Common myeloid progenitor, CD34-positive (primary cell): ENCODE data around the gene ANKRD55.

Experiments used
- CTCF ChIA-PET: fragments of 350-600 bp; sonication (Branson Sonifier 250); formaldehyde crosslinking; loops from one replicate; lab custom pipeline; 2021; ENCODE audit warnings: antibody characterized with exemption; lab: Charles Lee
- POLR2A ChIA-PET: fragments of 350-600 bp; sonication (Branson Sonifier 250); formaldehyde crosslinking; loops from one replicate; lab custom pipeline; 2021; ENCODE audit warnings: antibody characterized with exemption; lab: Charles Lee
- DNase-seq, 3 donors: peaks; one replicate each; pipeline versions ENCODE4 v3.0.0 to v3.0.0-alpha.2; 2013
- H3K27ac ChIP-seq, 2 experiments: 1 replicate in 1 of 2; 2 replicates in 1 of 2; pipeline ENCODE4 v1.7.0; 2013; ENCODE audit warnings: inconsistent platforms in 2 of 2, low read length in 2 of 2, mild to moderate bottlenecking in 2 of 2, low read depth in 1 of 2, moderate library complexity in 1 of 2; ENCODE audit not compliant: severe bottlenecking in 2 of 2, insufficient read depth in 1 of 2, poor library complexity in 1 of 2
- H3K27me3 ChIP-seq, 5 experiments: replicated peaks in 2 of 5; 1 replicate in 3 of 5; 2 replicates in 2 of 5; pipeline versions ENCODE4 v1.6.1 to v1.7.0; 2013; ENCODE audit warnings: low read length in 4 of 5, mild to moderate bottlenecking in 2 of 5, moderate library complexity in 2 of 5, inconsistent platforms in 1 of 5; ENCODE audit not compliant: insufficient read depth in 5 of 5, control insufficient read depth in 4 of 5
- H3K36me3 ChIP-seq, 4 experiments: 1 replicate in 2 of 4; 2 replicates in 2 of 4; pipeline versions ENCODE4 v1.6.1 to v1.7.0; 2013; ENCODE audit warnings: low read length in 3 of 4, control low read depth in 1 of 4, mild to moderate bottlenecking in 1 of 4; ENCODE audit not compliant: control insufficient read depth in 4 of 4, insufficient read depth in 4 of 4
- H3K4me1 ChIP-seq, 4 experiments: 1 replicate in 3 of 4; 2 replicates in 1 of 4; pipeline versions ENCODE4 v1.6.1 to v1.7.1; 2013; ENCODE audit warnings: low read length in 3 of 4, mild to moderate bottlenecking in 3 of 4, control low read depth in 1 of 4, inconsistent platforms in 1 of 4, moderate library complexity in 1 of 4; ENCODE audit not compliant: control insufficient read depth in 4 of 4, insufficient read depth in 4 of 4; ENCODE audit errors: control extremely low read depth in 1 of 4
- H3K4me3 ChIP-seq, 7 experiments: 1 replicate in 4 of 7; 2 replicates in 3 of 7; pipeline versions ENCODE4 v1.5.1 to v1.7.0; 2013; ENCODE audit warnings: mild to moderate bottlenecking in 7 of 7, low read length in 6 of 7, moderate library complexity in 6 of 7, inconsistent platforms in 2 of 7, low read depth in 2 of 7, control low read depth in 1 of 7; ENCODE audit not compliant: insufficient read depth in 4 of 7, control insufficient read depth in 1 of 7; ENCODE audit errors: extremely low read depth in 1 of 7
- H3K9me3 ChIP-seq, 5 experiments: 1 replicate in 4 of 5; 2 replicates in 1 of 5; pipeline versions ENCODE4 v1.6.1 to v1.7.1; 2013; ENCODE audit warnings: low read length in 4 of 5, mild to moderate bottlenecking in 2 of 5, inconsistent platforms in 1 of 5, low read depth in 1 of 5, moderate library complexity in 1 of 5; ENCODE audit not compliant: control insufficient read depth in 4 of 5, insufficient read depth in 2 of 5; ENCODE audit errors: control extremely low read depth in 1 of 5
- WGBS: methylation state at CpG from one replicate; pipeline ENCODE4 v1.1.5; 2013; ENCODE audit not compliant: insufficient coverage; 5-methylcytosine and 5-hydroxymethylcytosine counted together

The ANKRD55 gene

DNA sequence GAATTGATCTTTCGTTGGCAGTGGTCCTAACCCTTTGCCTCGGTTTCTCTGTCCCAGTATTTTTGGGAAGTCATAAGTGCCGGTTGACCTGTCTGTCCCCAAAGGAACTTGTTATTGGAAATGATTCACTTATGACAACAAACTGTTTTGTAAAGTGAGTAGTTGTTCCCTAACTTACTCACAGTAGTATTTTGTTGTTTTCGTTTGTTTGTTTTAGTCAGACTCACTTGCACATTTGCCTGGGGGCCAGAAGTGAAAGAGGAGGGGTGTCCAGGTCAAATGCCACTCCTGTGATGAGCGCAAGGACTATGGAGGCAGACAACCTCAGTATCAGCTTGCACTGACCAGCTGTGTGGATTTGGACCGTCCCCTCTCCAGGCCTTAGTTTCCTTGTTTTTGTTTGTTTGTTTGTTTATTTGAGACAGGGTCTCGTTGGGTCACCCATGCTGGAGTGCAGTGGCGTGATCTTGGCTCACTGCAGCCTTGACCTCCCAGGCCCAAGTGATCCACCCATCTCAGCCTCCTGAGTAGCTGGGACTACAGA, 47.3 kb downstream of the ANKRD55 start:
- ChIA-PET POLR2A (no interaction called here), CTCF (interaction anchor here (0.7 to 1.2 kb wide), 2 partner anchors 13 to 119 kb away, joined by 3 read pairs; no protein-coding TSS in a partner anchor)
- 100% methylated on average over 8 of the region's 8 CpGs for WGBS

DNA sequence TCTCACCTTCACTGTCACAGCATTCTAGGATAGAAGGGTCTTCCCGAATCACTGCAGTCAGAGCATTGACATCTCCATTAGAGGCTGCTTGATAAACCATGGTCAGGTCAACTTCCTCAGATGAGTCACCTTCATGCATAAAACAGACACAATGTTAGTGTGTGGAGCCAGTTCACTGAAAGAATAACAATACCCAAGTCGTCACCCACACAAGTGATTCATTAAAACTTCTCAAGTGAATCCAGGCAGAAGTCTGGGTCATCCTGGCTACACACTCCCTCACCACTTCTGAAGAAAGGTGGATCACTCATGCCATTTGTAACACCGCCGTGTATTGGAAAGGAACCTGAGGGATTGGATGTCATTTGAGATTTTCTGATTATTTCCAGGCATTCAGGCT, 49.6 kb downstream of the ANKRD55 start:
- ChIA-PET CTCF (no interaction called here), POLR2A (no interaction called here)
- peak in 1 of 3 donors; percentile 38 for DNase-seq
- 93% methylated on average over 2 of the region's 4 CpGs for WGBS
- Histone ChIP-seq H3K4me3 (no peak overlapping the region), H3K36me3 (no peaks in the 10 kb centered on the region), H3K9me3 (no peaks in the 10 kb centered on the region), H3K4me1 (no peaks in the 10 kb centered on the region), H3K27ac (no peak overlapping the region), H3K27me3 (no peaks in the 10 kb centered on the region)

More for the DNA sequence above, 47.3 kb downstream of the ANKRD55 start:
- no peak for DNase-seq
- H3K27me3 ChIP-seq: no peaks in the 10 kb centered on the region
- no peak overlapping the region for H3K4me3 ChIP-seq
- peaks cover 0 to 2% (median 0%) of the 10 kb centered on the region in 5 experiments for H3K9me3 ChIP-seq
- no peaks in the 10 kb centered on the region for H3K4me1 ChIP-seq
- H3K36me3 ChIP-seq: no peaks in the 10 kb centered on the region
- no peak overlapping the region for H3K27ac ChIP-seq

DNA sequence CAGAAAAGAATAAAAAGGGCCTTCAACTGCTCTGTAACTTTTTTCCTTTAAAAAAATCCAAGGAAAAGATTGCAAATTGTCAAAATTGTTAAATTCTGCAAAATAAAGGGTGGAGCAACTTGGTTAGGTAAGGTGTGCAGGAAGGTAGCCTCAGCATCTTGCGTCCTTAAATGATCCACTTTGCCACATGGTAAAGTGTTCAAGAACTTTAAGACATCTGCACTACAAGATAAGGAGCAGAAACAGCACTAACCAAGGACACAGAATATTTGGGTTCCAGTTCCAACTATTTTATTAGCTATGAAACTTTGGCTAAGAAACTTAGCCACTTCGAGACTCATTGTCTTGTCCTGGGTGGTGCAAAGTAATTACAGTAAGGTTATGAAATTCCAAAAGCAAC, 53.7 kb downstream of the ANKRD55 start:
- POLR2A ChIA-PET: no interaction called here
- CTCF ChIA-PET: interaction anchor here (1.0 to 1.1 kb wide), 2 partner anchors 39 to 244 kb away, joined by 3 to 6 read pairs; no protein-coding TSS in a partner anchor
- Histone ChIP-seq H3K36me3 (no peaks in the 10 kb centered on the region), H3K4me3 (no peak overlapping the region), H3K4me1 (peaks cover 0 to 10% (median 2%) of the 10 kb centered on the region in 4 experiments), H3K9me3 (no peaks in the 10 kb centered on the region), H3K27me3 (no peaks in the 10 kb centered on the region), H3K27ac (no peak overlapping the region)
- WGBS: 88% methylated on average over 2 of the region's 2 CpGs
- DNase-seq: no peak

DNA sequence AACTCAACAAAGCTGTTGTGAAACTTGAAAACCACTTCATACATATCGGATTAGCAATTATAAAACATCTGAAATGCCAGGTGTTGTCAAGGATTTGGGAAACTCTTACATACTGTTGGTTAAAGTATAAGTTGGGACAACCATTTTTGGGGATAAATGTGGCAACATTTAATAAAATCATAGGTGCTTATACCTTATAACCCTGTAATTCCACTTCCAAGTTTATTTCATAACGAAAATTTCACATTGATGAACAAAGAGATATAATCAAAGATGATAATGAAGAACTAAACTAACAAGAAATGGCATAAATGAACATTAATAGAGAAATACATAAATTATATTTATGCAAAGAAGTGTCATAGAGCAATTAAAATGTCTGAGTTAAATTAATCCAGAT, 54.3 kb downstream of the ANKRD55 start:
- Histone ChIP-seq H3K27ac (no peak overlapping the region), H3K9me3 (no peaks in the 10 kb centered on the region), H3K36me3 (no peaks in the 10 kb centered on the region), H3K4me1 (peaks cover 0 to 10% (median 2%) of the 10 kb centered on the region in 4 experiments), H3K4me3 (no peak overlapping the region), H3K27me3 (no peaks in the 10 kb centered on the region)
- ChIA-PET CTCF (no interaction called here), POLR2A (no interaction called here)
- no peak for DNase-seq
- WGBS: no CpG with 5 or more reads among the region's 2 CpGs

DNA sequence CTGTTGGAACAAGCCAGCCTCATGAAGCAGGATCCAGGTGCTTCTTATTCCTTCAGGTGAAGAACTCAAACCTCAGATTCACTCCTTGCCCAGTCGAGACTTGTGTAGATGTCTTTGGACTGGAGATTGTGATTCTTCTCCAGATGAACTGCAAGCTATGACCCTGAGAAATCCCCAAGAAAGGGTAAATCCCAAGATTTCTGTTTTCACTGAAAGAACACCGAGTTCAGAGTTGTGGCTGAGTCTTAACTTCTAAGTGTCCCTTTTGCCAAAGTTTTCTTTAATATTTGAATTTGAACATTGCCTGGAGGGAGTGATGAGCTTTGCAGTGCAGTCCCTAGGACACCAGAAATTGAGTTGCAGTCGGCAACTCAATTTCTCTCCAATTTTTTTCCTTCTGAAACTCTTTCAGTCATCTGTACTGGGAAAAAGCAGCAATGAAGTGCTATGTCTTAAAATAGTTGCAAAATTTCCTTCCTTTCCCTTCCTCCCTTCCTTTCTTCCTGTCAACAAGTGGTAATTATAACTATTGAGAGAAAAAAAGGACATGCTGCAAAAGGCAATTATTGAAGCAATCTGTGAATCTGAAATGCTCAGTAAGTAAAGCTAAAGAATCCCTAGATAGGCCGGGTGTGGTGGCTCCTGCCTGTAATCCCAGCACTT, 56.1 kb downstream of the ANKRD55 start:
- 96% methylated on average over 2 of the region's 4 CpGs for WGBS
- no peaks in the 10 kb centered on the region for H3K36me3 ChIP-seq
- ChIA-PET CTCF (interaction anchor here (1.3 kb wide), 1 partner anchor 15 kb away, joined by 4 read pairs; no protein-coding TSS in a partner anchor), POLR2A (no interaction called here)
- no peaks in the 10 kb centered on the region for H3K27me3 ChIP-seq
- H3K27ac ChIP-seq: no peak overlapping the region
- H3K4me1 ChIP-seq: peaks cover 1 to 19% (median 5%) of the 10 kb centered on the region in 4 experiments
- H3K9me3 ChIP-seq: no peaks in the 10 kb centered on the region
- H3K4me3 ChIP-seq: no peak overlapping the region
- DNase-seq: no peak

DNA sequence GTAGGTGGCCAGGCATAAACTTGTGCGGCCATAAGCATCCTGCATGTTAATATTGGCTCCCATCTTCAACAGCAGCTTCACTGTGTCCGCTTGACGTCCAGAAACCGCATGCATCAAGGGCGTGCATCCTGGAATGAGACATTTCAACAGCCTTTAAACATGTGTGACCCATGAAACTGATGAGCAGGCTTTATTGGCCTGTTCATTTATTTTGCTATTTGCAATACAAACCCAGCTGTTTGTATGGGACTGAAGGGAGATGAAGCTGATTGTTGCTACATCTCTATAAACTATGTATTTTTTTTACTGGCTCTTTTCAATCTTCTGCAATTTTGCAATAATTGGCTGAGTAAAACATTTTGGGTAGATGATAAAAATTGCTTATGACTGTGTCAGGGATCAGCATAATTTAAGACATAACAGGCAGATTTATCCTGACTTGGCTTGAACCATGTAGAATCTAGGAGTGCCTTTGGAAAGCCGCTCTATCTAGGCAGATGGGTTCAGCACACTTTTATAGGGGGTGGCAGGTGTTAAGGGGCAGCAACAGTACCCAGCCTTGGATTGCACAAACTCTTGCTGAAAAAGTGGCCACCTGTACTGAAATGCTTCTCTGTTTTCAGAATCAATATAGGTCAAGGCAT, 56.9 kb downstream of the ANKRD55 start:
- Histone ChIP-seq H3K36me3 (no peaks in the 10 kb centered on the region), H3K4me3 (no peak overlapping the region), H3K27me3 (no peaks in the 10 kb centered on the region), H3K4me1 (peaks cover 1 to 19% (median 5%) of the 10 kb centered on the region in 4 experiments), H3K27ac (no peak overlapping the region), H3K9me3 (no peaks in the 10 kb centered on the region)
- ChIA-PET POLR2A (no interaction called here), CTCF (no interaction called here)
- no peak for DNase-seq
- 100% methylated on average over 6 of the region's 6 CpGs for WGBS

DNA sequence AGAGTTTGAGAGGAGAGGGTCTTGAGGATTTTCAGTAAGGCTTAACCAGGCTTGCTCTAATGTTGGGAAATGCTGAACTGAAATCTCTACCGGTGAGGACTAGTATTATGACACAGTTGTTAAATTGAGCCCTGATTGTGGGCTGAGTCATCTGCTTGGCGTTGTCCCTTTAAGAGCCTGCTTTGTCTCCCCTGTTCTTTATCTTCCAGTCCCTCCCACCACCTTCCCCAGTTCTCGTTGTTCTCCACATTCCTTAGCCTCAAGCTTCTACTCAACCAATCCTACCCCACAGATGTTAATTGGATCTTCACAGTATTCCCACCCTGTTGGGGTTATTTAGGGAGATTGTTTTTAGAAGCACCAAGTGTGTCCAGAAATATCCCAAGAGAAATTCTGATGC, 57.6 kb downstream of the ANKRD55 start:
- Histone ChIP-seq H3K36me3 (no peaks in the 10 kb centered on the region), H3K27me3 (no peaks in the 10 kb centered on the region), H3K27ac (no peak overlapping the region), H3K4me3 (no peak overlapping the region), H3K9me3 (no peaks in the 10 kb centered on the region), H3K4me1 (peaks cover 1 to 19% (median 5%) of the 10 kb centered on the region in 4 experiments)
- WGBS: 100% methylated on average over 2 of the region's 3 CpGs
- no peak for DNase-seq
- CTCF ChIA-PET: no interaction called here
- POLR2A ChIA-PET: no interaction called here
